Stimulated activated CD4-positive, alpha-beta T cell treated with anti-CD3 and anti-CD28 coated beads, Interleukin-1b, Interleukin-23, amount 100 ng/mL, for 24 hours (primary cell): ENCODE results near the gene B3GLCT.

Experiments used
- DNase-seq, 4 experiments: peaks; one replicate each; pipeline ENCODE4 v3.0.0-alpha.2; 2020; ENCODE audit warnings: low read depth in 4 of 4, low spot score in 1 of 4

Gene B3GLCT

DNA sequence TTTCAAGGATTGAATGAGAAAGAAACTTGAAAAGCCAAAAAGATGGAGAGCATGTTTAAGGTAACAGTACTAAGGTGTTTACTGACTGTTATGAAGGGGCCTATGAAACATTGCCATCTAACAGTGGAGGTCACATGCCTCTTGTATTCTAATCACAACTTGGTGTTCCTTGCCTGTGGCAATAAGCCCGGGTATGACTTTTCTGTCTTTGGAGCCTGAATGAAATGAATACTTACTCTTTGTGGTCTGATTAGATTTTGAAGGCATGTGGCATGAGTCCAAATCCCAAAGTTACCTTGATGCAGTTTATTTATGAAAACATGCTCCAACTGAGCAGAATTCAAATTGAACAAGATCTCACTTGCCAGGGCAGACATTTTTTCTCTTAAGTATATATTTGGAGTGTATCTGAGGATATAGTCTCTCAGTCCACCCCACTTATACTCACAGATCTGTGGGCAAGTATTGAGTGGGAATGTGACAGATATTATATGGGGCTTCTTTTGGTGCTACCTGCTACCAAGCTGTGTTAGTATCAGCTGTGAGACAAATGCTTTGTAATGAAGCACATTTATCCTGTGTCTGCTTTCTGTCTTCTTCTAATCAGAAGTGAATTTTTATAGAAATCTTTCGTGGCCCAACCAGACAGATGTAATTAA, 67.5 kb downstream of the B3GLCT start:
- no peak for DNase-seq

DNA sequence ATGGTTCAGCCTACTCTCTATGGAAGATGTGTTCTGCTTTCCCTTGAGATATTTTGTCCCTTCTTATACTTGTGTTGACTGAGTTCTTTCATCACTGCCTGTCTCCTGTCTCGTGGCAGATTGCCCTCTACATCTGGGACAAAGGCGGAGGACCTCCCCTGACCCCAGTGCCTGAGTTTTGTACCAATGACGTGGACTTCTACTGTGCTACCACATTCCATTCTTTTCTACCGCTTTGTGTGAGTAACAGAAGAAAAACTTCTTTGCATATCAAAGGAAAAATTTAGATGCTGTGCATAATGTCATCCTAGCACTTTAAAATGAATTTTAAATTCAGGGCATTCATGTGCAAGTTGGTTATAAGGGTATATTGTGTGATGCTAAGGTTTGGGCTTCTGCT, 74.6 kb downstream of the B3GLCT start:
- DNase-seq = no peak

DNA sequence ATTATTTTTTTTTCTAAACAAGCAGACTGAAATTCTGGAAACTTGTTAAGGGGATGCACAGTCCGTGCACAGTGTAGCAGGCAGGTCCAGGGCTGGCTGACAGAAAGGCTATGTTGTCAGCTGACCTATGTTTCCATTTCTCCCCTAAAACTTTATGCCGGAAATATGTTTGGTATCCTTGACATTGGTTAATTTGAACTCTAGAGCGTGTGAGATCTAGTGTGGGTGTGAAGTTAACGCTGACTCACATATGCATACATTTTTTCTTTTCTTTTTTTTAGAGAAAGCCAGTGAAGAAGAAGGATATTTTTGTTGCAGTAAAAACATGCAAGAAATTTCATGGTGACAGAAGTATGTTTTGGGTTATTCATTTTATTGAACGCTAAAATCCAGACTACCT, 76.6 kb downstream of the B3GLCT start:
- DNase-seq = no peak

DNA sequence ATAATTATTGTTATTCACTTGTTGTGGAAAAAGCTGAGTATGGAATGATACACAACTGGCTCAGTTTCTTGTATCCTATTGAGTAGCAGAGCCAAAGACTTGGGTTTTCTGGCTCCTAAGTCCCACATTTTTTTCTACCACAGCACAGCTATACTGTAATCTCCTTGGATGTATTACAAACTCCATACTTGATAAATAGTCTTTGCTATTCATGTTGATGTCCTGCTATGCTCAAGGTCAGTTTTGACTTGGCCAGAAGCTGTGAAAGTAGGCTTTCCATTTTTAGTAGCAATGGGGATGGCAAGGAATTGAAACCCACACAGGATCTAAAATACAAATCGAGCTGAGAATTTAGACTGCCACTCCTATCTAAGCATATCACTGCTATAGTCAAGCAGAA, 79.1 kb downstream of the B3GLCT start:
- no peak for DNase-seq

DNA sequence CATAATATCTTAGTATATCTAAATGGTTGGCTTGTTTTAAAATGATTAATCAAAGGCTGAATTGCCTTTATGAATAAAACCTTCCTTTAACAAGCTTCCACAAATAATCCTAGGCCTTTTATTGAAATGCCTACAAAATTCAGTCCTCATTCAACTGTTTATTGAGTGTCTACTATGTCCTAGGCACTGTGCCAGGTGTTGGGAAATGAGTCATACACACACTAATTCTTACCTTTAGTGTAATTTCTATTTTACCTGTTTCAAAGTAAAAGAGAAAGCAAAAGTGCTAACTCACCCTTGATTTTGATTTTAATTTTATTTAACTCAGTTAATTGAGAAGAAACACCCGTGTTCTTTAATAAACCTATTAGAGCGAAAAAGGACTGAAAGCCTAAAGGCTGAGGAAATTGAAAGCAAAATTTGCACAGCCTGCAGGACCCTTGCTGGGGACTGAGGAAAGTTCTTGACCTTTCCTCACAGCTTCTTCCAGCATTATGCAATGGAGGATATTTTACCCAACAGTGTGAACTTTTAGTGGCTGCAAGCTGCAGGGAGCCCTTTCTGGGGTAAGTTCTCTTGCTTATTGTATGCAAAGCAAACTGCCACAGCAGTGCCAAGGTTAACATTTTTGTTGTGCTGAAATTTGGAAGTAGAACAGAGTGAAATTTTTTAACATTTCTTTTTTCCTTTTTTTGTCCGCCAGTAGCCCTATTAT, 83.1 kb downstream of the B3GLCT start:
- DNase-seq = no peak

DNA sequence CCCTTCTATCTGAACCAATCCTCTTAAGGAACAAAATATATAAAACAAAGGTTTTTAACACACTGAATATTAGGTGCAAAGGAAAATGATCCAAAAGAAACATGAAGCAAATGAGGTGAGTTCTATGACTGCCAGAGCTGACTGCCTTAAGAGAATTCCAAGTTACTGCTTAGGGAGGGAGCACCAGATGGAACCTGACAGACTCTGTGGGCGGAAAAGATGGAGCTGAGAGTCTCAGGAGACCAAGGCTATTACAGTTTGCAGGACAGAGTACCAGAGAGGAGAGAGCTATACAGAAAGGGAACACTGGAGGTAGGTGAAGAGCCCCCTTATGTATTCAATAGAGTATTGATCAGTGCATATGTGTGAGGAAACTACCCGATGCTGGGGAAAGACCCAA, 87.2 kb downstream of the B3GLCT start:
- no peak for DNase-seq

DNA sequence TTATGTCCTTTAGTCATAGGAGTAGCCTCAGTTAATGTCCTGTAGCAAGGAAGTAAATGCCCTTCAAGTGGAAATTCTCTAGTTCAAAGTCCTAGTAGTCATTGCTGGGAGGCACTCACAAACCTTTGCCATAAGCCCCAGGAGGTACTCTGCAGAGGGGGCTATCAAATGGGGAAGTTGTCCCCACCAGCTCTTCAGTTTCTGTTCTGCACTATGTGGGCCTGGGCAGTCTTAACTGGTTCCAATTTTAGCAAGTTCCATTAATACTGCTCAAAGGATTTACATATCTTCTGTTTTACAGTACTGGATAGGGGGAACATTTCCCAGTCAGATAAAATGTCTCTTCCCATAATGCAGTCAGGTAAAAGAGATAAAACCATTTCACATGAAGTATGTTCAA, 101.3 kb downstream of the B3GLCT start:
- DNase-seq = no peak

DNA sequence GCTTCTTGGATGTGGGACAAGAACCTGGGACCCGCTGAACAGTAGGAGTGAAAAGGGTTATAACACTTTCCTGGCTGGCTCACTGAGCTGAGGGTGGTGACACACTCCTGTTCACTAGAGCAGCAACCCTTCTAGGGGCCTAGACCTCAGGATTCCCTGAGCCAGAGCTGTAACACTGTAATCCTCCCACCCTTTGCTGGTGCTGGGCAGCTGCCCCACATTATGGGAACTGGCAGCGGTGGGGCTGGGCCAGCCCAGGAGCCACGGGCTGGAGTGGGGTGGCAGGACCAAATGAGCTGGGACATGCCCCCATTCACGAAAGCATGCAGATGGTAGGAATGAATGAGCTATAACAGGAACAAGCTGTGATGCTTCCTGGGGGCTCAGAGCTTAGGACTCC, 110.6 kb downstream of the B3GLCT start:
- no peak for DNase-seq

DNA sequence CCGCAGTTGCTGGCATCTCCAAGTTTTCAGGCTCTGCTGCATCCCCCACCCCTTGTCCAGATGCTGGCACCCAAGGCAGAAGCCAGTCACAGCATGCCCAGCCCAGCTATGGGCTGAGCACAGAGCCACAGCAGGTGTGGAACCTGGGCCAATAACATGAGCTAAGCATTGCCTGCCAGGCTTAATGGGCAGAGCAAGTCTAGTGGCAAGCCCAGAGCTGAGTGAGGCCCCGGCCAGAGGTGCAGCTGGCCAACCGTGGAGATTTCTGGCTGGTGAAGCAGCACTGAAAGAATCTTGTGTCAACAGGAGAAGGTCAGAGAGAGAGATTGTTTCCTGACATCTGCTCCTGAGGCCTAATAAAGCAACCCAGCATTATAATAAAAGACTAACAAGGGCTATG, 111.0 kb downstream of the B3GLCT start:
- DNase-seq = no peak

DNA sequence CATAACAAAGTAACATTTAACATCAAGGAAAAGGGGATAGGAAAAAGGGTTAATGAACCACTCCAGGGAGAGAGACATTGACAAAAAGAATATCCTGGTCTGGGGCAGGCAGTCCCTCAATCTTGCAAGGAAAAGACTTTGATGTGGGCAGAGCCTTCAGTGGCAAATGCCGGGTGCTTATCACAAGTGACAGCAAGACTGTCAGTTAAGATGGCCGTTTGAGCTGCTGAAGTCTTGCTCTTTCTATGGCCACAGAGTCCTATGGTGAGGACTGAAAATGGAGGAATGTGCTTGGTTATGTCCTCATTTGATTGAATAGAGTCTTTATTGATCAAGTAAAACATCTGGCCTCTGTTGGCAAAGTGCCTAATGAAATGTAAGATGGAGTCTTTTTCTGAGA, 112.1 kb downstream of the B3GLCT start:
- DNase-seq = no peak

DNA sequence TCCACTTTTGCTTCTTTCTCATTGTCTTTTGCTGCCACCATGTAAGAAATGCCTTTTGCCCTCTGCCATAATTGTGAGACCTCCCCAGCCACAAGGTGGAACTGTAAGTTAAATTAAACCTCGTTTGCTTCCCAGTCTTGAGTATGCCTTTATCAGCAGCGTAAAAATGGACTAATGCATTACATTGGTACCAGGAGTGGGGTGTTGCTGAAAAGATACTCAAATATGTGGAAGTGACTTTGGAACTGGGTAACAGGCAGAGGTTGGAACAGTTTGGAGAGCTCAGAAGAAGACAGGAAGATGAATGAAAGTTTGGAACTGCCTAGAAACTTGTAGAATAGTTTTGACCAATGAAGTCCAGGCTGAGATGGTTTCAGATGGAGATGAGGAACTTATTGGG, 115.2 kb downstream of the B3GLCT start:
- no peak for DNase-seq

DNA sequence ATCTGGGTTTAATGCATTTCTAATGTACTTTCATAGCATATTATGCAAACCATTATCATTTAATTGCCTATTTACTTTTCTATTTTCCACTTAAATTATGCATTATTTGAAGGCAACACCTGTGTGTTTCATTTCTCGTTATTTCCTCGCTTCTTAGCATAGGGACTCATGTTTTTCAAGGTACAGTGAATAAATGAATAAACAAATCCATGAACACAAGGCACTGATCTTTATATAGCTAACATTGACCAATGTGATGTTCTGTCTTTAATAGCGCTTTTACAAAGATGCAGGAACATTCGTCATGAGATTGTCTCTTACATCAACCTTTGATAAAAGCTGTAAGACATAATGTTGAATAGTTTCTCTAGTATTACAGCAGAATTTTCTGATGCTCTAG, 121.2 kb downstream of the B3GLCT start:
- DNase-seq = no peak

DNA sequence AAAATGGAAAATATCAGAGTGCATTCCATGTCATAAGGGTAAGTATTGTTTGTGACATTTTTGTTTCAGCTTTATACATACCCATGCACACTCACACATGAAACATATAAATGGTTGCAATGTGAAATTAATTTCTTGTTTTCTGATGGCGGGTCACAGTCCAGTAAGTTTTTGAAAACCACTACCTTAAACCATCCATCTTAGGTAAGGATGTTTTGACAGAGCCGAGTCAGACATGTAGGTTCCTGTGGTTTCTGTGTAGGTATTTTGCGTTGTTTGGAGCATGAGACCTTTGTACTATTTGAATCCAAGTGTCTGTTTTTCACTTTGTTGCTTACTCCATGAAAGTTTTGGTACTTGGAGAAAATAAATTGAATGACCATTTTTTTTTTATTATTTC, 121.7 kb downstream of the B3GLCT start:
- DNase-seq = no peak

DNA sequence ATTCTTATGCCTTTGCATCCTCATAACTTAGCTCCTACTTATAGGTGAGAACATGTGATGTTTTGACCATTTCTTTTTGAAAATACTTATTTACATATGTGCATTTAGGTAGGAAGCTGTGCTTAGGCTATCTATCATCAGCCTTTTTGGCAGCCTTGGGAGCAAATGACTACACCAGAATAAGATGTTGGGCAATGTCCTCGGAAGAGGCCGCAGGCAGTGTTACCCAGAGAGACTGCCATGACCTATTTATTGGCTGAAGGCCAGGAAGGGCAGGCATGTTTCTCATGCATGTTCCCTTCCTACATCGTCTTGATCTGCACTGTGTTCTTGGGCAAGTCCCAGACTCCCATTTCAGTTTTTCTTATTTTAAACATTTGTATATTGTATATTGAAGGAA, 122.3 kb downstream of the B3GLCT start:
- DNase-seq = no peak

DNA sequence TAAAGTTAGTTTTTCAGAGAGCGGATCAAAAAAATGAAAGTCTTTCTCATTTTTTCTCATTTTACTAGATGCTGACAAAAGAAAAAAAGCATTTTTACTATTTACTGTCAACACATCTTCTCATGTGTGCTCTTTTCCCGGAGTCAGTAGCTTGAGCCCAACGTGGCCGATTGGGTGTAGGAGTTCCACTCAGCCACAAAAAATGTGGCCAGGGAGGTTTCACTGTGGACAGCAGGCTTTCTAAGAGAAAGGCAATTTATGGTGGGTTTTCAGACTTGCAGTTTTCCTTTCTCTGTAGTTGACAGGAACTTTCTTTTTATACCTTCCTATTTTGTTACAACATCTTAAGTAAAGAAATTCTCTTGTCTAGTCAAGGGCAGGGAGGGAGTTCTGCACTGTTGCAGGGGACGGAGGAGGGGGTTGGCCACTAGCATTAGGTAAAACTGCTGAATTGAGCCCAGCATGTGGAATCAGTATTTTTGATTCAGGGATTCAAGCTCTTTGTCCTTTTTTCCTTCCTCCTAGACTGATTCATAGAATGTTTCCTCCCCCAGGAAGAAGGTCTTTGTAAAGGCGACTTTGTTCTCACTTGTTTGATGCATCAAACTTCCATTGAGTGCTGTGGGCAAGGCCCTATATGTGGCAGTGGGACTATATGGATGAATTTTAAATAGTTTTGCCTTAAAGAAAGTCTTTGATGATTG, 123.1 kb downstream of the B3GLCT start:
- no peak for DNase-seq

DNA sequence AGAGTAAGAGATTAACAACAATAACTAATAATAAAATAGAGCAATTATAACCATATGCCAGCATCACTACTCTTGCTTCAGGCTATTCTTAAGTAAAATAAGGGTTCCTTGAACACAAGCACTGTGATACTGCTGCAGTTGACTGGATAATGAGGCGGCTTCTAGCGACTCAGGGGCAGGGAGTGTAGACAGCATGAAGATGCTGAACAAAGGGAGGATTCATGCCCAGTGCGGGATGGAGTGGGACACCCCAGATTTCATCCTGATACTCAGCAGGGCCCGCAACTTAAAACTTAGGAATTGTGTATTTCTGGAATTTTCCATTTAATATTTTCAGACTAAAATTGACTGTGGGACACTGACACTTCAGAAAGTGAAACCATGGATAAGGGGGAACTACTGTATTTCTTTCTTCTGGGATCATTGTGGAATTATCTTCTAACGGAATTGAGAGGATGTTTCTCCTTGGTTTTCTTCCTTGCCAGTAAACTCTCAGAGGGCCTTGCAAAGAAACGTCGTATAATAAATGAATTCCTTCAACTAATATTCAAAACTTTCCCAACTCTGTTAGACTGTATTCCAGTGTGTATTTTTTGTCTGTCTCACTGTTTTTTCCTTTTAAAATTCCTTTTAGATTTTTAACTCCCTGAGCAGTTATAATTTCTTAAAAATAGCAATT, 127.5 kb downstream of the B3GLCT start:
- no peak for DNase-seq

DNA sequence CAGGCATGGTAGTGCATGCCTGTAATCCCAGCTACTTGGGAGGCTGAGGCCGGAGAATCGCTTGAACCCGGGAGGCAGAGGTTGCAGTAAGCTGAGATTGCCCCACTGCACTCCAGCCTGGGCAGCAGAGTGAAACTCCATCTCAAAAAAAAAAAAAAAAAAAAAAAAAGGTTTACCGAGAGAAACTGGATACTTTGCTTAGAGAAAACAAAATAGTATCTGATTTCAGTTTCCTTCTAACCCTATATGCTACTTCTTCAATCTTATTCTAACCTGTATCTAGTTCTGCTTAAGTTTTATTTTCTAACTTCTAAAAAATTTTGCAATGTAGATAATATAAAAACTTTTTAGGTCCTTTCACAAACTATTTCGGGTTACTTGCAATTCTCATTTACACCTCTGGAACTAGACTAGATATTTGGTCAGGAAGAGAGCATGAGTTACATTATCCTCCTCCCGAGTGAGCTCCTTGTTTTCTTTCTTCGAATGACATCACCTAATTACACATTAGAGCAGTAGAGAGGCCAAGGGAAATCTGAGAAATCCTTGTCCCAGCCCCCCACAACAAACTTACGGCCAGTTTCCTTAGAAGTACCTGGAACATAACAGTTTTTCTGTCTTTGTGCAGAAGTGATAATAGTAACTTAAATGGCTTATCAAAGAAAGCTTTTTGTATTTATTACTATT, 128.9 kb downstream of the B3GLCT start:
- DNase-seq = no peak

DNA sequence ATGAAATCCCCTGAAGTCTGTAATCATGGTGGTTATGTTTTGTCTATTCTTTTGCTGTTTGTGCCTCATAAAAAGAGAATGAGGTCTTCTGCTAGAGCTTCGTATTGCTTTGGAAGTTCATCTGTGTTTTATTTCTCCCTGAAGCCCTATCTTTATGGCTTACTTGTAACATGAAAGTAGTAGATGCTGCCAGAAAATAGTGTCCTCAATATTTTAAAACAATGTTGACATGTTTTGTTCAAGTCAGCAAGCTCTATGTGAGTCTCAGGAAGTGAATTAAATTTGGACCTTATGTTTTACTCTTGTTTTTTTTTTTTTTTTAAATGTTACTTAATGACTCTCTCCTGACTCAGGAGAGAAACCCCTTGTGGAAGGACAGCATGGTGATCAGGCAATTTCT, 130.5 kb downstream of the B3GLCT start:
- no peak for DNase-seq

DNA sequence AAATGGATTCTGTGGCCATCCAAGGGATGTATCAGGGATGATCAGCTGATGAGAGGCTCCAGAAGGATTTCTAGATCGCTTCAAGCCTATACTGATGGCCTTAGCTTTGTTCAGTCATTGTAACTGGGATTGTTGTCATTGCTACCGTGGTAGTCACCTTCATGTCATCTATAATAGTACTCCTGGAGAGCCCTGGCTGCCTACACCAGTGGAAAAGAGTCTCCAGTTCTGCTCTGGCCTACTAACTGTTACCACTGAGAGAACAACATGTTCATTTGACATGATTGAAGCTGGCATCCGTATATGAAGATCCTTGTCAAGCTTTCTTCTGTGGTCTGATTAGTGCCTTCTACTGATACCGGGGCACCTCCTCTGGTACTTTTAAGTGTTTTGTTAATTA, 131.3 kb downstream of the B3GLCT start:
- DNase-seq = no peak

DNA sequence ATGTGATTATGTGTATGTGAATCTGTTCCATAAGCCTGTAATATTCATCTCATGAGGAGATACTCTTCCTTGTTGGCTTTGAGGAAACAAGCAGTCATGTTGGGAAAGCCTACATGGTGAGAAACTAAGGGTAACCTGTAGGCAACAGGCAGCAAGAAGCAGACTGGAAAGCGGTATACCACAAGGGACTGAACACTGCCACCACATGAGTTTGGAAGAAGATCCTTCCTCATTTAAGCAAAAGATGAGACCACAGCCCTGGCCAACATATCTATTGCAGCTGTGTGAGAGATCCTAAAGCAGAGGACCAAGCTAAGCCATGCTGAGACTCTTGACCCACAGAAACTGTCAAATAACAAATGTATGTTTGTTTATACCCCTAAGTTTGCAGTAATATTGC, 134.8 kb downstream of the B3GLCT start:
- DNase-seq = no peak

DNA sequence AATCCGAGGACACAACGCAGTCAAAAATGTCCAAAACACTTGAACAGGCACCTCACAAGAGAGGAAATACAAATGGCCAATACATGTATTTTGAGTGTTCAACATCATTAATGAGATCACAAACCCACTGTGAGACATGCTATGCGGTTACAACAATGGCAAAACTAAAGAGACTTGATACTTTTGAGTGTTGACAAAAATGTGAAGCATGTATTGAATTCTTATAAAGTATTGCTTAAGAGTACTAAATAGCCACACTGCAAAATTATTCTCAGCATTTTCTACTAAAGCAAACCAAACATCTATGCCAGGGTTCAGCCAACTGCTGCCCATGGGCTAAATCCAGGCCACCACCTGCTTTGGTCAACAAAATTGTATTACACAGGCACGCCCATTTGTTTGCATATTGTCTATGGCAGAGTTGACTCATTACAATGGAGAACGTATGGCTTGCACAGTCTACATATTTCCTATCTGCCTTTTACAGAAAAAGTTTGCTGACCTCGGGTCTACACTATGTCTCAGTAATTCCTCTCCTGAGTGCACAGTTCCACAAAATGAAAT, 135.3 kb downstream of the B3GLCT start:
- no peak for DNase-seq
